Esophagus squamous epithelium (tissue), 4 donors: ENCODE measurements around the gene VRK1.

ENCODE experiments used
- POLR2A ChIP-seq, 4 donors: fragments of 450-650 bp; IDR thresholded peaks; one replicate each; pipeline ENCODE4 v1.6.1; 2017; ENCODE audit warnings: antibody characterized with exemption in 4 of 4, mild to moderate bottlenecking in 4 of 4, moderate library complexity in 3 of 4
- TF ChIP-seq, protein P1 (sequence below), 6 experiments: fragments of 450-650 bp in 4 of 6; fragments of 200-600 bp in 2 of 6; sonication (generic) in 2 of 6; IDR thresholded peaks; one replicate each; pipeline ENCODE4 v1.5.1; 2016 to 2019; ENCODE audit warnings: antibody characterized with exemption in 6 of 6, mild to moderate bottlenecking in 4 of 6, moderate library complexity in 4 of 6

DNA sequence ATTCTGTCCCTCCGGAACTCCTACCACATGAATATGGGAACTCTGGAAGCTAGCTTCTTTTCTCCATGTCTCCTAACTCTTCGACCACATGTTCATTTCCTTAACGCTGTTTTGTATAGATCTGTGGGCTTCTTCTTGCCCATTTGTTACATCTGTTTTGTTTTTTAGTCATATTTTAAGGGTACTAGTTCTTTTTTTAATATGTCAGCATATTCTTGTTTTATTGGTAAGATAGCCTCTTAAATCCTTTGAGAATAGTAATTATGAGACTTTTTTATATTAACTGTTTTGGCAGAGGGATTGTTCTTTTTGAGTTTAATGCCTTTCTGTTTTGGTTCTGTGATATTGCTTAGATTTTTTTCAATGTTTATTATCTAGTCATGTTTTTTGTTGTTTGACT, 70.5 kb downstream of the VRK1 start:
- TF ChIP-seq POLR2A (IDR thresholded peaks at IDR 0.05) = no peak
- TF ChIP-seq, protein P1, sequence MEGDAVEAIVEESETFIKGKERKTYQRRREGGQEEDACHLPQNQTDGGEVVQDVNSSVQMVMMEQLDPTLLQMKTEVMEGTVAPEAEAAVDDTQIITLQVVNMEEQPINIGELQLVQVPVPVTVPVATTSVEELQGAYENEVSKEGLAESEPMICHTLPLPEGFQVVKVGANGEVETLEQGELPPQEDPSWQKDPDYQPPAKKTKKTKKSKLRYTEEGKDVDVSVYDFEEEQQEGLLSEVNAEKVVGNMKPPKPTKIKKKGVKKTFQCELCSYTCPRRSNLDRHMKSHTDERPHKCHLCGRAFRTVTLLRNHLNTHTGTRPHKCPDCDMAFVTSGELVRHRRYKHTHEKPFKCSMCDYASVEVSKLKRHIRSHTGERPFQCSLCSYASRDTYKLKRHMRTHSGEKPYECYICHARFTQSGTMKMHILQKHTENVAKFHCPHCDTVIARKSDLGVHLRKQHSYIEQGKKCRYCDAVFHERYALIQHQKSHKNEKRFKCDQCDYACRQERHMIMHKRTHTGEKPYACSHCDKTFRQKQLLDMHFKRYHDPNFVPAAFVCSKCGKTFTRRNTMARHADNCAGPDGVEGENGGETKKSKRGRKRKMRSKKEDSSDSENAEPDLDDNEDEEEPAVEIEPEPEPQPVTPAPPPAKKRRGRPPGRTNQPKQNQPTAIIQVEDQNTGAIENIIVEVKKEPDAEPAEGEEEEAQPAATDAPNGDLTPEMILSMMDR (IDR thresholded peaks at IDR 0.05) = no peak
